Coronary artery (tissue), 2 donors: ENCODE measurements around the gene CHAF1B.

Experiments
- DNase-seq: peaks from one replicate; pipeline ENCODE4 v3.0.0-alpha.2; 2017; ENCODE audit warnings: low spot score
- H3K27ac ChIP-seq, 2 donors: fragments of 200-600 bp; sonication (generic); one replicate each; pipeline ENCODE4 v1.5.1; 2016 to 2019
- H3K4me3 ChIP-seq: fragments of 200-600 bp; sonication (generic); 2 replicates; pipeline ENCODE4 v1.5.1; 2016; ENCODE audit warnings: mild to moderate bottlenecking, moderate library complexity
- TF ChIP-seq, protein P1 (sequence below): fragments of 200-600 bp; sonication (generic); IDR thresholded peaks from one replicate; pipeline ENCODE4 v1.5.1; 2019; ENCODE audit warnings: antibody characterized with exemption

The CHAF1B gene

DNA sequence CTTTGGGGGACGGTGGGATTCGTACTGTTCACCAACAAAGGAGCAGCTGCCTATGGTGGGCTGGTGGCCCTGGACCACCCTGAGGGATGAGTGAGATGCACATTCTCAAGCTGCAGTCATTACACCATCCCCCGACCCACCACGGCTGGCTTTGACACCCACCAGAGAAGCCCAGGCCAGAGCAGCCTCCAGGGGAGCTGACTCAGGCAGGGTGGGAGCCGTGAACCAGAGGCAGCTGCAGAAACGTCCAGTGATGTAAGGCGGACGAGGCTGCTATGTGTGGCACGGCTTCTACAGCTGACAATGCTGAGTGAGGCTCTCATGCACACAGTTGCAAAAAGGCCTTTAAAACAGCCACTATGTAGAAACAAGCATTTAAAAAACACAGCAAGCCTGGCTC lies 40.1 kb downstream of the CHAF1B start:
- TF ChIP-seq, protein P1, sequence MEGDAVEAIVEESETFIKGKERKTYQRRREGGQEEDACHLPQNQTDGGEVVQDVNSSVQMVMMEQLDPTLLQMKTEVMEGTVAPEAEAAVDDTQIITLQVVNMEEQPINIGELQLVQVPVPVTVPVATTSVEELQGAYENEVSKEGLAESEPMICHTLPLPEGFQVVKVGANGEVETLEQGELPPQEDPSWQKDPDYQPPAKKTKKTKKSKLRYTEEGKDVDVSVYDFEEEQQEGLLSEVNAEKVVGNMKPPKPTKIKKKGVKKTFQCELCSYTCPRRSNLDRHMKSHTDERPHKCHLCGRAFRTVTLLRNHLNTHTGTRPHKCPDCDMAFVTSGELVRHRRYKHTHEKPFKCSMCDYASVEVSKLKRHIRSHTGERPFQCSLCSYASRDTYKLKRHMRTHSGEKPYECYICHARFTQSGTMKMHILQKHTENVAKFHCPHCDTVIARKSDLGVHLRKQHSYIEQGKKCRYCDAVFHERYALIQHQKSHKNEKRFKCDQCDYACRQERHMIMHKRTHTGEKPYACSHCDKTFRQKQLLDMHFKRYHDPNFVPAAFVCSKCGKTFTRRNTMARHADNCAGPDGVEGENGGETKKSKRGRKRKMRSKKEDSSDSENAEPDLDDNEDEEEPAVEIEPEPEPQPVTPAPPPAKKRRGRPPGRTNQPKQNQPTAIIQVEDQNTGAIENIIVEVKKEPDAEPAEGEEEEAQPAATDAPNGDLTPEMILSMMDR: no peak
- H3K4me3 ChIP-seq: no peak overlapping the region
- DNase-seq: no peak
- H3K27ac ChIP-seq: no peak overlapping the region

DNA sequence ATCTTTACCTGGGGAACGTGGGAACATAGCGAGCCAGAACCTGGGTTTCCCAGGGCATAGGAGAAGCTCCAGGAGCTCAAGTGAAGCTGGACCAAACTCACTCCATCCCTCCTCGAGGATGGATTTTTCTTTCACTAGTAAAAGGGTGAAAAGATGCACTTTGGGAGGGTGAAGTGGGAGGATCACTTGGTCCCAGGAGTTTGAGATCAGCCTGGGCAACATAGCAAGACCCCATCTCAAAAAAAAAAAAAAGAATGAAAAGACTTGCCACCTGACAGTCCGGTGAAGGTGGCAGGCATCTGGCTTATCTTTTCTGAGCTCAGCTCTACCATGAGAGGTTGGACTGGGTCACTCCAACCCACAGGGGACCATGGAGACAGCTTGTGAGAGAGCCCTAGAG lies 42.3 kb downstream of the CHAF1B start:
- no peak for DNase-seq
- Histone ChIP-seq H3K27ac (no peak overlapping the region), H3K4me3 (no peak overlapping the region)
- TF ChIP-seq, protein P1: no peak

DNA sequence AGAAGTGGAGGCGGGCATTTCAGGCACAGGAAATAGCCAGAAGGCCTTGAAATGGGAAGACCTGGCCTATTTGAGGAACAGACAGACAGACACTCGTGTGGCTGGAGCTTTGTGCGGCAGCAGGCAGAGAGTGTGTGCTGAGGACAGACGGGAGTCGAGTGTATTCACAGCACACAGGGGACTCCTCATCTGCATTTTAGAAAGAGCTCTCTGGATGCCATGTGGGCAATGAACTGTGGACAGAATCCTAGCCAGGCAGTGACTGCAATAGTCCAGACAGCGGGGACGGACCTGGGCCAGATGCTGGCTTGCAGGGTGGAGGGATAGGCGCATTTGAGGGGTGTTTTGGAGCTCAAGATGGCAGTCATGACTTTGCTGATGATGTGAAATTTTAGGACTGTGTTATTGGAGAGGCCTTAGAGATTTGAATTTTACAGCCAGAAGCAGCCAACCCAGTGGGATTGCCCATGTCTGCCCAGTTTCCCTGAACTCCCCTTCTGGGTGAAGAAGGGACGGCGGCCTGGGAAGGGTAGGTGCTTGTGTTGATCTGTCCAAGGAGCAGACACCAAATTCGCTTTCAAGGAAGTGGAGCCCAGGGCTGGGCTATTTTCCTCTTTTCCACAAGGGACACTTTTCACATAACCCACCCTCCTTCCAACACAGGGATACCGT lies 43.7 kb downstream of the CHAF1B start:
- TF ChIP-seq, protein P1: no peak
- peak overlapping the region in 1 of 2 donors; percentile 82 for H3K27ac ChIP-seq
- H3K4me3 ChIP-seq: no peak overlapping the region
- DNase-seq: no peak

DNA sequence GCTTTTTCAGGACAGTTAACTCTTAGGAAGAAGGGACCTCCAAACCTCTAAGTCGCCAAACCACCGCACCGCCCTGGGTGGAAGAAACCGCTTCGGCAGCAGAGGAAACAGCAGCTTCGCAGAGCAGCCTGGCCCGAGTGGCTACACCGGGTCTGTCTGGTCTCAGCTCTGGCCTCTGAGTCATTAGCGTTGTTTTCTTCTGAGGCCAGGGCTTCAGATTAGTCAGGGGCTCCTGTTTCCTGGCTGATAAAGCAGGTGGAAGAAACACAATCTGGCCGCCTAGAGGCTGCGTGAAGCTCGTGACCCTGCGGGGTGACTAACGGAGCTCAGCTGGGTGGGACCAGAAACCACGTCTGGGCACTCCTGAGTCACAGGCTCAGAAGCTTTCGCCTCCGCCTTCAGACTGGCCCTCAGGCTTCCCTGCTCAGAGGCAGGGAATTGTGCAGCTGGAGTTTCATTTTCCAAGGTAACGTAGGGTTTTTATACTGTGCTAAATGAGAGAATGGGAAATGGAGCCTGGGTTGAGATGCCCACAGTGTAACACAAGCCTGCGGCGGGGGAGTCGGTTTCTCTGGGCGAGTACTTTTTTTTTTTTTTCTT lies 44.9 kb downstream of the CHAF1B start:
- Histone ChIP-seq H3K4me3 (peak overlapping the region; percentile 53), H3K27ac (peak overlapping the region; percentile 50 to 82)
- TF ChIP-seq, protein P1: no peak
- DNase-seq: peak; percentile 93

DNA sequence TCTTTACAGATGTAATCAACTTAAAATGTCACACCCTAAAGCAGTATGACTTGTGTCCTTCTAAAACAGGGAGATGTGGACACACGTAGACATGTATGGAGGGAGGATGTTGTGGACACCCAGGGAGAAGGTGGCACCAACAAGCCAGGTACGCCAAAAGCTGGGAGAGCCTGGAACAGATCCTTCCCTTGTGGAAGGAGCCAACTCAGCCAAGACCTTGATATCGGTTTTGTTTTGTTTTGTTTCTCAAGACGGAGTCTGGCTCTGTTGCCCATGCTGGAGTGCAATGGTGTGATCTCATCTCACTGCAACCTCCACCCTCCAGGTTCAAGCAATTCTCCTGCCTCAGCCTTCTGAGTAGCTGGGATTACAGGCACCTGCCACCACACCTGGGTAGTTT lies 45.6 kb downstream of the CHAF1B start:
- no peak for DNase-seq
- Histone ChIP-seq H3K4me3 (peak overlapping the region; percentile 53), H3K27ac (peak overlapping the region; percentile 50 to 82)
- TF ChIP-seq, protein P1: no peak

DNA sequence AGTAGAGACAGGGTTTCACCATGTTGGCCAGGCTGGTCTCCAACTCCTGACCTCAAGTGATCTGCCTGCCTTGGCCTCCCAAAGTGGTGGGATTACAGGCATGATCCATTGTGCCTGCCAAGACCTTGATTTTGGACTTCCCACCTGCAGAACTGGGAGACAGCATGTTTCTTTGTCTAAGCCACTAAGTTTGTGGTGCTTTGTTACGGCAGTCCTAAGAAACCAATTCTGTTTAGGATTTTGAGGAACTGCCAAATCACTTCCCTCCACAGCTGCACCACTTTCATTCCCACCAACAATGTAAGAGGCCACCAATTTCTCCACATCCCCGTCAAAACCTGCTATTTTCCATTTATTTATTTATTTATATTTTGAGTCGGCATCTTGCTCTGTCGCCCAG lies 46.1 kb downstream of the CHAF1B start:
- Histone ChIP-seq H3K4me3 (peak overlapping the region; percentile 53), H3K27ac (peak overlapping the region; percentile 50 to 82)
- TF ChIP-seq, protein P1: no peak
- DNase-seq: no peak

DNA sequence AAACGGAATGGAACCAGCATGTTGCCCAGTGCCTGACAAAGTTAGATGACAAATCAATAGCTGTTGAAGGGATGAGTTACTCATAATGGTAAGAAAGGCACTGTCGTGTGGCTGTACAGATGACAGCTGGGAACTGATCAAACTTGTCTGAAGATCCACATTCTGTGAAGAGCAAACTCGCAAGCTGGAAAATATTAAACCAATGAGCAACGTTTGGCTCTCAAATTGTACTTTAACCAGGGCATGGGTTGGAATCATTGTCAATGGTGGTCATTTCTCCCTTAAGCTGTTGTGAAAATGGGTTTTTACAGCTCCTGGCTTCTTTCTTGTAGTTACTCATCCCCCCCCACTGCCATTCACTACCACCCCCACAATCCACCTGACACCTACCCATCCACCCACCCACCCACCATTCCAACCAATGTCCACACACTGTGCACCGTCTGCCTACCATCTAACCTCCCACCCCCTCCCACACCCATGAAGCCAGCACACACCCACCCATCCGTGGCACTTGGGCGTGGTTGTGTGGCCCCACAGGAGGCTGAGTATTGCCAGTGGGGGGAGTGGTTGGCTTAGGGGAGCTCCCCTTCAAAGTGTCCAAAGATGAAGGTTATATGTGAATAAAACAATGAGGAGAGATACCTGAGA lies 48.0 kb downstream of the CHAF1B start:
- H3K27ac ChIP-seq: no peak overlapping the region
- H3K4me3 ChIP-seq: no peak overlapping the region
- TF ChIP-seq, protein P1: no peak
- DNase-seq: no peak
